ENCODE data around the gene MGAM2.

- no peak for TF ChIP-seq POLR2AphosphoS5 (IDR thresholded peaks at IDR 0.05; ENCODE audit: low read depth)
- no peak for TF ChIP-seq SPI1 (IDR thresholded peaks at IDR 0.05; ENCODE audit: borderline replicate concordance, low read depth)
- TF ChIP-seq CTCF (IDR thresholded peaks at IDR 0.05; ENCODE audit: insufficient read depth, low read length), result no peak
- no peak for TF ChIP-seq GABPA (IDR thresholded peaks at IDR 0.05; ENCODE audit: low read depth)
- no peak for TF ChIP-seq REST (IDR thresholded peaks at IDR 0.05; ENCODE audit: insufficient replicate concordance, low read depth)
These were observed 16.7 kb upstream of the MGAM2 start for GRCh38 chr7:142094861-142095260.

Data from HL-60 (cell line).